Right atrium auricular region (tissue), 2 donors: ENCODE measurements around the gene KEAP1. TPM values are rescaled to one million over a fixed set of nuclear protein-coding genes. Genes with fewer than 3 reads are reported as not detected.
"Not testable (repeated sequence)": the region's sequence is repeated elsewhere in the genome, so short reads cannot be mapped to it uniquely, and the experiment has no call there.

Experiments used
- DNase-seq: peaks from one replicate; pipeline ENCODE4 v3.0.0-alpha.2; 2019; ENCODE audit warnings: low spot score
- H3K27ac ChIP-seq, 2 donors: fragments of 200-600 bp; sonication (generic); 1 replicate in 1 of 2; 2 replicates in 1 of 2; pipeline ENCODE4 v1.5.1; 2016 to 2019
- H3K27me3 ChIP-seq, 2 donors: fragments of 200-600 bp; sonication (generic); one replicate each; pipeline versions ENCODE4 v1.5.1 to v1.6.0; 2017 to 2019
- H3K36me3 ChIP-seq: fragments of 200-600 bp; sonication (generic); one replicate; pipeline ENCODE4 v1.5.1; 2016
- H3K4me1 ChIP-seq, 2 donors: fragments of 200-600 bp; sonication (generic); one replicate each; pipeline versions ENCODE4 v1.5.1 to v1.6.0; 2017 to 2019
- H3K4me3 ChIP-seq, 2 donors: fragments of 200-600 bp; sonication (generic); 1 replicate in 1 of 2; 2 replicates in 1 of 2; pipeline ENCODE4 v1.5.1; 2017 to 2019; ENCODE audit warnings: mild to moderate bottlenecking in 1 of 2, moderate library complexity in 1 of 2
- H3K9me3 ChIP-seq, 2 donors: fragments of 200-600 bp; sonication (generic); one replicate each; pipeline ENCODE4 v1.5.1; 2019
- total RNA-seq, 2 donors: library from RNA; depleted of rRNA; stranded (reverse); fragments of >200 nt; gene quantifications; one replicate each; pipeline ENCODE4 v1.1.0, GENCODE V29; 2016
- TF ChIP-seq, protein P1 (sequence below), 2 donors: fragments of 200-600 bp; sonication (generic); IDR thresholded peaks; one replicate each; pipeline ENCODE4 v1.5.1; 2019; ENCODE audit warnings: antibody characterized with exemption in 2 of 2

The KEAP1 gene
- total RNA-seq = 10 to 100 TPM; 52.1 to 64.9 TPM

GRCh38 chr19:10503002-10503789 is at the start of gene KEAP1:
KEAP1 (minus strand) TSS chr19:10503356; CDS start chr19:10500033, 3,323 bp downstream.
- H3K36me3 ChIP-seq = peaks cover 18% of the 10 kb centered on the region
- TF ChIP-seq, protein P1, sequence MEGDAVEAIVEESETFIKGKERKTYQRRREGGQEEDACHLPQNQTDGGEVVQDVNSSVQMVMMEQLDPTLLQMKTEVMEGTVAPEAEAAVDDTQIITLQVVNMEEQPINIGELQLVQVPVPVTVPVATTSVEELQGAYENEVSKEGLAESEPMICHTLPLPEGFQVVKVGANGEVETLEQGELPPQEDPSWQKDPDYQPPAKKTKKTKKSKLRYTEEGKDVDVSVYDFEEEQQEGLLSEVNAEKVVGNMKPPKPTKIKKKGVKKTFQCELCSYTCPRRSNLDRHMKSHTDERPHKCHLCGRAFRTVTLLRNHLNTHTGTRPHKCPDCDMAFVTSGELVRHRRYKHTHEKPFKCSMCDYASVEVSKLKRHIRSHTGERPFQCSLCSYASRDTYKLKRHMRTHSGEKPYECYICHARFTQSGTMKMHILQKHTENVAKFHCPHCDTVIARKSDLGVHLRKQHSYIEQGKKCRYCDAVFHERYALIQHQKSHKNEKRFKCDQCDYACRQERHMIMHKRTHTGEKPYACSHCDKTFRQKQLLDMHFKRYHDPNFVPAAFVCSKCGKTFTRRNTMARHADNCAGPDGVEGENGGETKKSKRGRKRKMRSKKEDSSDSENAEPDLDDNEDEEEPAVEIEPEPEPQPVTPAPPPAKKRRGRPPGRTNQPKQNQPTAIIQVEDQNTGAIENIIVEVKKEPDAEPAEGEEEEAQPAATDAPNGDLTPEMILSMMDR (IDR thresholded peaks at IDR 0.05) = no peak
- H3K4me1 ChIP-seq = peaks cover 0 to 36% of the 10 kb centered on the region in 2 donors
- H3K27ac ChIP-seq = peak within 1 kb of the TSS; percentile 99
- H3K9me3 ChIP-seq = no peaks in the 10 kb centered on the region
- DNase-seq = peak; percentile 60
- H3K27me3 ChIP-seq = no peaks in the 10 kb centered on the region
- peak within 1 kb of the TSS; percentile 99 for H3K4me3 ChIP-seq

GRCh38 chr19:10552510-10553053 is 49.4 kb upstream of the KEAP1 start:
- DNase-seq = no peak
- TF ChIP-seq, protein P1 (IDR thresholded peaks at IDR 0.05) = no peak
- Histone ChIP-seq H3K4me1 (no peaks in the 10 kb centered on the region), H3K27ac (no peak overlapping the region), H3K9me3 (no peaks in the 10 kb centered on the region), H3K27me3 (no peaks in the 10 kb centered on the region), H3K36me3 (peaks cover 85% of the 10 kb centered on the region), H3K4me3 (no peak overlapping the region)

DNA sequence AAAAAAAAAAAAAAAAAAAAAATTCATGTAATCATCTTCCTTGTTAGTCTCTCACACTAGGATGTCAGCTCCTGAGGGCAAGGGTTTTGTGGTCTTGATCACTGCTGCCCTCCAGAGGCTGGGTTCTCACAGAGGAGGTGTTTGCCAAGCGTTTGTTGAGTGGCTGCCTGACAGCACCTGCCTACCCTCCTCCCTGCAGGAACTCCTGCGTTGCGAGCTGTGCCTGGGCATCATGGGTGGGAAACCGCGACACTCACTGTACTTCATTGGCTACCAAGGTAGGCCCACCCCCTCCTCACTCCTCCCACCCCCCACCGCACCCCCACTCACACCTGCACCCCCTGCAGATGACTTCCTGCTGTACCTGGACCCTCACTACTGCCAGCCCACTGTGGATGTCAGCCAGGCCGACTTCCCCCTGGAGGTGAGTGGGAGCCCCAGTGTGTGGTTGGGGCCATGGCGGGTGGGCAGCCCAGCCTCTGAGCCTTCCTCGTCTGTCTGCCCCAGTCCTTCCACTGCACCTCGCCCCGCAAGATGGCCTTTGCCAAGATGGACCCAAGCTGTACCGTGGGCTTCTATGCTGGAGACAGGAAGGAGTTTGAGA is 48.6 kb upstream of the KEAP1 start:
- Histone ChIP-seq H3K4me1 (no peaks in the 10 kb centered on the region), H3K36me3 (peaks cover 83% of the 10 kb centered on the region), H3K27me3 (no peaks in the 10 kb centered on the region), H3K4me3 (no peak overlapping the region), H3K9me3 (no peaks in the 10 kb centered on the region), H3K27ac (no peak overlapping the region)
- DNase-seq = no peak
- TF ChIP-seq, protein P1 (IDR thresholded peaks at IDR 0.05) = no peak

- not testable (repeated sequence) for H3K4me3 ChIP-seq, H3K4me1 ChIP-seq, H3K9me3 ChIP-seq, DNase-seq, H3K27me3 ChIP-seq, H3K27ac ChIP-seq
- H3K36me3 ChIP-seq = peaks cover 81% of the 10 kb centered on the region
Observed at GRCh38 chr19:10551006-10551405, 47.9 kb upstream of the KEAP1 start.

- no peaks in the 10 kb centered on the region for H3K27me3 ChIP-seq
- H3K9me3 ChIP-seq = no peaks in the 10 kb centered on the region
- no peak overlapping the region for H3K4me3 ChIP-seq
- H3K4me1 ChIP-seq = peaks cover 0 to 7% of the 10 kb centered on the region in 2 donors
- H3K36me3 ChIP-seq = peaks cover 74% of the 10 kb centered on the region
- H3K27ac ChIP-seq = no peak overlapping the region
- TF ChIP-seq, protein P1 (IDR thresholded peaks at IDR 0.05) = no peak
- no peak for DNase-seq
Observed at GRCh38 chr19:10550336-10550735, 47.2 kb upstream of the KEAP1 start.

DNA sequence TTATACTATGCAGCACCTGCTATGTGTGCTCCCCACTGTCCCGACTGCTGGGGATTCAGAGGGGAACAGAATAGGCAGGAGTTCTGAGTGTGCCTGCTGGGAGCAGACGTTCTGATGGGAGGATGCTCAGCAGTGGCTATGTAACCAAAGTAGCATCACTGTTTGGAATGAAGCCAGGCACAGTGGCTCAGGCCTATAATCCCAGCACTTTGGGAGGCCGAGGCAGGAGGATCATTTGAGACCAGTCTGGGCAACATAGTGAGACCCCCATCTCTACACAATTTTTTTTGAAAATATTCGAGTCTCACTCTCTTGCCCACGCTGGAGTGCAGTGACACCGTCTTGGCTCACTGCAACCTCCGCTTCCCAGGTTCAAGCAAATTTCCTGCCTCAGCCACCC is 46.6 kb upstream of the KEAP1 start:
- Histone ChIP-seq H3K9me3 (no peaks in the 10 kb centered on the region), H3K27ac (no peak overlapping the region), H3K4me1 (peaks cover 0 to 13% of the 10 kb centered on the region in 2 donors), H3K27me3 (no peaks in the 10 kb centered on the region), H3K36me3 (peaks cover 68% of the 10 kb centered on the region), H3K4me3 (no peak overlapping the region)
- TF ChIP-seq, protein P1 (IDR thresholded peaks at IDR 0.05) = no peak
- DNase-seq = no peak
